HPDE6-E6E7 (cell line): ENCODE data around the gene CD58.
"Not testable (repeated sequence)": the region's sequence is repeated elsewhere in the genome, so short reads cannot be mapped to it uniquely, and the experiment has no call there.

Experiments
- DNase-seq: peaks from one replicate; pipeline ENCODE4 v3.0.0; 2011; ENCODE audit warnings: missing footprints; ENCODE audit errors: extremely low spot score

The CD58 gene

DNA sequence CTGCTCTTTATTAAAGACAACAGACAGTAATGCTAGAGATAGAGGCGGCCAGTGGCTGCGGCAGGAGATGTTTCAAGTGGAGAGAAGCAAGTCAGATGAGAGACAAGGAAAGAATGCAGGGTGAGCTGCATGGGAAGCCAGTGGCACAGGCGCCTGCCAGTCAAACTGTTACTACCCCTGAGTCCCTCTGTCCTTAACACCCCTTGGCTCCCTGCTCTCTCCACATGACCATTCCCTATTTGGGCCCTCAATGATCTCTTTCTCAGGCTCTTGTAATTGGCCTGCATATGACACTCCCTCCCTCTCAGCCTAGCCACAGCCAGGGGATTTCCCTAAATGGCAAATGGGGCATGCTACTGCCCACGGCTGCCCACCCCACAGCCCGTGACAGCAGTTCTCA lies 22.6 kb upstream of the CD58 start:
- not testable (repeated sequence) for DNase-seq

DNA sequence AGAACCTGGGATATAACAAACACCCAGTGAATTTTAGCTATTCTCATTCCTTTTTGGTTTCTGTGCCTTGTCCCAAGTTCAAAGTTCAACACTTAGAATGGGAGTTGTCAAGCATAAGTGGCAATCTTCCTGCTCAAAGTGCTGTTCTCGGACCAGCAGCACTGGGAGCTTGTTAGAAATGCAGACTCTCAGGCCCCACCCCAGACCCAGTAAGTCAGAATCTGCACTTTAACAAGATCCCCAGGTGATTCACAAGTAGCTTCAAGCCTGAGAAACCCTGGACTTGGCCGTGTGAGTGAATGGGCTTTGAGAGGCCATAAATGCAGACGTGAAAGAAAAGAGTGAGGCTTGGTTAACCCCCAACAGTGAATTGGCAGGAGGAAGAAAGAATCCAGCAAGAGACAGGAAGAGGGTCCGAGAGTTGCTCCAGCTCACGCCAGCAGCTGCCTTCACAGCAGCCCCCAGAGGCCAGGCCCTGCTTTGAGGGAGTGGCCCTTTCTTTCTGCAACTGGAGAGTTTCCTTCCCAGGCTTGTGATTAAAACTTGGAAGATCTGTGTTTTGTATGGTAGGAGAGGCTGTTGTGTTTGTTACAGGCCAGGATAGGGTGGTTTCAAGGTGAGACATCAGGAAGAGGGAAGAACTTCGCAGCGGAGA lies 21.3 kb upstream of the CD58 start:
- not testable (repeated sequence) for DNase-seq

DNA sequence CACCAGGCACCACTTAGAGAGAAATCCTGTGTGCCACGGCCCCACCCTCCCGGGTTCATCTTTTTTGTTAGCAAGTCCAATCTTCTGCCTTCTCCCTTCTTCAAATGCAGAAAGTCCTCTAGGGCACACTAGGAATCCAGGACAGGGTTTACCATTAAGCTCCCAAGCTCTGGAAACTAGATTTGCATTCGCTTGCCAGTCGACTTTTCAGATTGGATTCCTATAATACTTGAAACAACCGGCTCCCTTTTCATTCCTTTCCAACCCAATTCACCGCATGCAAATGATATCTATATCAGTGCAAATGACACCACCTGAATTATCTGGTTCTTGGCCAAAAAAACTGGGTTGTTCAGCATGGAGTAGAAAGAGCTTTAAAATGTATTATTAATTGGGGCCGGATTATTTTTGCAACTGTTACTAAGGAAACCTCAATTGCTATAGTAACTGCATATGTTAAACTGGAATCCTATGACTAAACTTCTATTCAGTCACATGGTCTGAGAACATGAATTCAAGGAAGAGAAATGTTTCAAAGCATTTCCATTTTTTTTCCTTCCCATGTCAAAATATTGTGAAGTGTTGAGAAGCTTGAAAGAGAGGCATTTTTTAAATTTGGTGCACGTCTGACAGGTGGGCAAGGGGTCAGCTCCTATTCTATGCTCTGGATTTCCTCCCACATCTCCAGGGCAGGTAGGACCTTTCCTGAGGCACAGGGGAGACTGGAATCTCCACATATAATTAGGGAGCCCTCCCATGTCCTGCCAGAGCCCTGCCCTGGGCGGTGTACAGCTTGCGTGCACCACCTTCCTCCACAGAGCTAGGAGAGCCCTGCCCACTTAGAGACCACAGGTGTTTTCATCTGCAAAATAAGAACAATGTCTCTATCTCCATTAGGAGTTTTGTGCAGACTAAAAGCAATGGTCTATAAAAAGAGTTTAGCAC lies 20.5 kb upstream of the CD58 start:
- DNase-seq = not testable (repeated sequence)

DNA sequence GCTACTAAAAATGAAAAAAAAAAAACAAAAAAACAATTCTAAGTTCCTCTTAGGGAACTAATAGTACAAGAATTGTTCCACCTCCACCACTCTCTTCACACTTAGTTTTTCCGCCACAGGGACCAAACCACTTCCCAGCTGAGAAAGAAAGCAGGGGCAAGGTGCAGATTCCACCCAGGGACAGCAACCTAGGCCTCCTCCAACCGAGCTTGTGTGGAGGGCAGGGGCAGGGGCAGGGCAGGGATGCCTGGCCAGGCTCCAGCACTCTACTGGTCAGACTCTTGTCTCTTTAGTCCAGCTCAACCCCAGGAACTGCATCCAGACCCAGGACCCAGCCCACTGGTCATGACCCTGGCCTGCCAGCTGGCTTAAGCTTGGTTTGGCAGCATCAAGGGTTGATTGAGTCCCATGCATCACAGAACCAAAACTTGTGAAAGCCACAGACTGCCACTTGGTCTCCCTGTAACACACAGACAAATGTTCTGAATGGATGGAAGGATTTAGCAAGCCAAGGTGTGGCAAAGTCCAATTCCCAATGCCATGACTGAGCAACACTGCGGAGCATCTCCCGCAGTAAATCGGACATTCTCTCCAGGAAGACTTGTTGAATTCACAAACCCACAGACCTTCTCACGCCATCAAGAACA lies 19.7 kb upstream of the CD58 start:
- DNase-seq = not testable (repeated sequence)

DNA sequence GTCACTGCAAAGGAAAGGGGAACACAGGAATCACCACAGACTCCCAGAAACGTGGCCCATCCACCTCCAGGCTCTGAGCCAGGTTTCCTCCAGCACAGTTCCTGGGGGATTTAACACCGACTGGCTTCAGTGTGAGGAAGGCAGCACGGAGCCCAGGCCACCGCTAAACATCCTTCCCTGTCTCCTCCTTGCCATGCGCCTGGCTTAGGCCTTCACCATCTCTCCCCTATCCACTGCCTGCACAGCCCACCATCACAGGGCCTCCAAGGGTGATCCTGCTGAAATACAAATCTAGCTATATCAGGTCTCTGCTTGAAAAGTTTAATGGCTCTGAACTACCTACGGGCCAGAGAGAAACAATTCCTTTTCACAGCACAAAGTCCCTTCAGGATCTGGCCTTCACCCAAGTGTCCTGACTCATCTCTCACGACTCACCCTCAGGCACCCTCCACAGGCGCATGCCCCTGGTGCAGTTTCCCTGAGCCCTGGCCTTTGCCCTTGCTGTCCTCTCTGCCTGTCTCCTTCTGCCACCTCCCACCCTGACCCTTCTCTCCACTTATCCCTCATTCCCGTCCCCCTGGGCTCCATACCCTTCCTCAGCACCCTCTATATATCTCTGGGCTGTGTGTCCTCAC lies 18.4 kb upstream of the CD58 start:
- not testable (repeated sequence) for DNase-seq

DNA sequence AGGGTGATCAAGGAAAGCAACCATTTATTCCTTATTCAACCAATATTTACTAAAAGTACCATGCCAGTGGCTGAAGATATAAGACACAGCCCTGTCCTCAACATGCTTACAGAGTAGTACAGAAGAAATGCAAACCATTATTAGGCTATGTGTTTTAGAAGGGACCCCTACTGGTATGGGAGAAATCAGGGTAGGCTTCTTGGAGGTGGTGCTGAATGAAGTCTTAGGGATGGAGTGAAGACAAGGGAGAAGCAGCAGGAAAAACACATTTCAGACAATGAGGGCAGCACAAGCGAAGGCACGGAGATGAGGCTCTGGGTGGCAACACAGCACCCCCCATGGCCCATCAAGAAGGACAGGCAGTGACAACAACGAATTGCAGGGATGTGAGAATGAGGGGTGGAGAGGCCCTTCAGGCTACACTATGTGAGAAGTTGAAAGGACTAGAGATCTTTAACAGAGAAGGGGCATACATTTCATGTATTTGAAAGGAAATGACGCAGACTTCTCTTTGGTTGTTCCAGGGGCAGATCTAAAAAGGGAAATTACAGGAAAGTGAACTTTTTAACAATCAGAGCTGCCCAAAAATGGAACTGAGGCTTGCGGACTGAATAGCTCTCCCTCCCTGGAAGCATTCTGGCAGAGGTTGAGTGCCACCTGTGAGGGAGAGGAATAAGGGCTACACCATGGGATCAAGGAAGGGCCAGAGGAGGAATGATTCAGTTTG lies 16.8 kb upstream of the CD58 start:
- no peak for DNase-seq

DNA sequence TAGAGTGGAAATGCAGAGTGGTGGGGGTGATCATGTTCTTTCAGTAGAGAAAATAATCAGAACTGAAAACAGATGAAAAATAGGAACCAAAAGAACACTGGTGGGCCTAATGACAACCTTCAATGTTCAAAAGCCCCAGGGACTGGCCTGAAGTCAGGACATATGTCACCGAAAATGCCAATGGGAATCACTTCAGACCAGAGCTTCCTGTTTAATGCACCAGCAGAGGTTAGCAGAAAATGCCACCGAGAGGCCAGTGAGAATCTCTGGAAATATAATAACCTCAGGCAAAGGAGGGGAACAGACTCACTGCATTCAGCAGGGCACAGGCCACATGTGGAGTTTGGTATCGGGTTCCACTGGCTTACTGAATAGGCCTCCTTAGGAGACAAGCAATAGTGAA lies 15.9 kb upstream of the CD58 start:
- DNase-seq = no peak

DNA sequence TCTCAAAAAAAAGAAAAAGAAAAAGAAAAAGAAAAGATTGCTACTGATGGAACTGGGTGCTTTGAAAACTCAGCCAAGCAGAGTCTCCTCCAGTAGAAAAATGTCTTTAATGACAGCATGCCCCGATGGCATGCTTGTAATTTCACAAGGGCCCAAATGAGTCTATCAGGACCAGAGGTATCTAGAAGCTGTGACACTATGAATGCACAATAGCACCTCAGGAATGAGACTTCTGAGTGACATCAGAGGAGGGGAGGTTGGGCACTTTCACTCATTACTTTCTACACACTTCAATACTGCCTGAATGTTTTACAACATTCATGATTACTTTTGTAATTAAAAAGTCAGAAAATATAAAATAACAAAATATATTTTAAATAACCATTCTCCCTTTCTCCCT lies 15.1 kb upstream of the CD58 start:
- no peak for DNase-seq

DNA sequence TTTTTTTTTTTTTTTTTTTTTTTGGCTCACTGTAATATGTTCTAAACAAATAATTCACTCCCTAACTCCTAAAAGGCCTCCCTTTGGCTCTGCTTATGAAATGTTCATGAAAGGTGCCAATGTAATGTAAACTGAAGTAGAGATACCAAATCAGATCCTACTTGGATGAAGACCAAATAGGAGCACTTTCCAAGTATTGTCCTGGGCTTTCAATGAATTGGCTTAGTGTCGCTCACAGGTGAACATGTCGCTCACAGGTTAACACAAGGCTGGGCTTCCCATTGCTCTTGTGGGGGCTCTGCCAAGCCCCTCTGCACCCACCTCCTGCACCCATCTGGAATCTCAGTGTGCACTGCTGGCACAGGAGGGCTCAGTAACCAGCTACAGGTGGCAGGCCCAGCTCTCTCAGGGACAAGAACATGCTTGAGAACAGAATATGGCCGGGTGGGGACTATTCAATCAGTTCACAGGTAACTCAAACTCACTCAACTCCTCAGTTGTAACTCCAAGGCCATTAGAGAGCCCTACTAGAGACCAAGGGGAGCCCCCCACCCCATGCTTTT lies 10.6 kb upstream of the CD58 start:
- DNase-seq = no peak

DNA sequence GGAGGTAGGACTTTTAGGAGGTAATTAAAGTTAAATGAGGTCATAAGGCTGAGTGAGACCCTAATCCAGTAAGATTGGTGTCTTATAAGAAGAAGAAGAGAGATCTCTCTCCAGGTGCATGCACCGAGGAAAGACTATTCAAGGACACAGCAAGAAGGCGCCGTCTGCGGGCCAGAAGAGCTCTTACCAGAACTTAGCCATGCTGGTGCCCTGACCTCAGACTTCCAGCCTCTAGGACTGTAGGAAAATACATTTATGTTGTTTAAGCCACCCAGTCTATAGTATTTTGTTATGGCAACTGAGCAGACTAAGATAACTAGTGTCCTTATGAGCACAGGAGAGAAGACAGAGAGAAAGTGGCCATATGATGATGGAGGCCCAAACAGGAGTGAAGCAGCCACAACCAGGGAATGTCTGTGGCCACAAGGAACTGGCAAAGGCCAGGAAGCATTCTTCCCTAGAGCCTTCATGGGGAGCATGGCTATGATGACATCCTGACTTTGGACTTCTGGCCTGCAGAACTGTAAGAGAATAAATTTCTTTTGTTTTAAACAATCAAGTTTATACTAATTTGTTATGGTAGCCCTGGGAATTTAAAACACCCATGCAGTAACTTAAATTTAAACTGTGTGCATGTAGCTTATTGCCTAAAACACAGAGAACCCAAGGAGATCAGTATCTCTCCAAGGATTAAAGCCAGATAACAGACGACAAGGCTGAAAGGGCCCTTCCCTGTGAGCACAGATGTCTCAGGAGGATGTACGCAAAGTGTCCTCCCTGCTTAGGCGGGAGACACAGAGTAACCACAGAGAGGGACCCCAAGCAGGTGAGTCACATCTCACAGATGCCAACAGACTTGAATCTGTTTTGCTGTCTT lies 9.9 kb upstream of the CD58 start:
- DNase-seq = no peak

DNA sequence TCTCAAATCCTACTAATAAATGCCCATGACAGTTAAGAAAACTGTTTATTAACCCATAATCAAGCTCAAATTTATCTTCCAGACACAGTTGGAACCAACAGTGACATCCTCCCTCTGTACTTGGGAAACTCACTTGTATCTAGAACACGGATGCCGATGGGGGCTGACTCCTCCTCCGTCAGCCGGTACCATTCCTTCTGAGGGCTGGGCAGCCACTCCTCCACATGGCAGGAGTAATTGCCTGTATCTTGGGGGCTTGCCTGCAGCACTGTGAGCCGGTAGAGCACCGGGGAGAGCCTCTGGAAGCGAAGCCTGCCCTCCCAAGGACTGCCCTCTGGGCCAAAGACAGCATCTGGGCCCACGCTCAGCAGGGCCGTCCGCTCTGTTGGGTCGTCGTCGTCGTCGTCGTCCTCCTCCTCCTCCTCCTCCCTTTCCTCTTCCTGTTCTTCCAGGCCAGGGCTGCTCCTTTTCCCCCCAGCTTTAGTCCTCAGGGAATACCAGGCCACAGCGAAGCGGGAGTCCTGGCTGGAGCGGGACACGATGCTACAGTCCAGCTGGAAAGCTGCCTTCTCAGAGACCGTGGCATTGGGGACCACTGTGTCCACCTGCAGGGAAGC lies 8.5 kb upstream of the CD58 start:
- no peak for DNase-seq

DNA sequence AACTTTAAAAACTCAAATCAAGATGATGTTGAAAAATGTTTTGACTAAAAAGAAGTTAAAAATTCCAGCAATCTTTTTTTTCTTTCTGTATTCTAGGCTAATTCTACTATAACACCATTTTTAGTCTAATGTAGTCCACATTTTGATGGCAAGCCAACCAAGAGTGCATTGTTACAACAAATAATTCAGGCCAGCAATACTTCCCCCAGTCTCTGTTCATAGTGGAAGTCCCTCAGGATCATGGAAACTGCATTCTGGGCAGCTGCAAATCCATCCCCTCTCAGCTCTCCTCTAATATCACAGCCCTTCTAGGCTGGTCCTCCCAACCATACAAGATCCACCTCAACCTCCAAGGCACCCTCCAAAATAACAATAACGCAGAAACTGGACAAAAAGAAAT lies 7.8 kb upstream of the CD58 start:
- no peak for DNase-seq

DNA sequence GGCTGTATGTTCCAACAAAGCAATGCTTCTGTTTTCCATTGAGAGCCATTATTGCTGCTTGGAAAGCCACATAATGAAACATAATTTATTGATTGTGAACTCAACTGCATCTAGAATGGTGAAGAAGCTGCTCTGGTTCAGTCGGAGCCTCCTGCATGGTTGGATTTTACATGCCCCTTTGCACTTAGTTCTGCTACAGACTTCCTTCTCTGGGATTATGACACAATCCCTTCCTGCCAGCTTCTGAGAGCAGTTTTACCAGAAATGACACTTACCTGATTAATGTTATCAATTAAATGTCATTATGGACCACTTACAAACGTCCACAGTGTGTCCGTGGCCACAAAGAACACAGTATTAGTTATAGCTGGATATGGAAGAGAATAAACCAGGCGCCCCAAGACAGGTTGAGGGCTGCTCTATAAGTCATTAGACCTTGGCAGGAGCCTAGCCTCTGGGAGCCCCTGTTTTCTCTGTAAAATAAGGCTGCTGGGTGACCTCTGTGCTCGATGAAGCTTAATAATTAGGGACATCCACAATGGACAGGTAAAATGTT lies 7.0 kb upstream of the CD58 start:
- DNase-seq = no peak

DNA sequence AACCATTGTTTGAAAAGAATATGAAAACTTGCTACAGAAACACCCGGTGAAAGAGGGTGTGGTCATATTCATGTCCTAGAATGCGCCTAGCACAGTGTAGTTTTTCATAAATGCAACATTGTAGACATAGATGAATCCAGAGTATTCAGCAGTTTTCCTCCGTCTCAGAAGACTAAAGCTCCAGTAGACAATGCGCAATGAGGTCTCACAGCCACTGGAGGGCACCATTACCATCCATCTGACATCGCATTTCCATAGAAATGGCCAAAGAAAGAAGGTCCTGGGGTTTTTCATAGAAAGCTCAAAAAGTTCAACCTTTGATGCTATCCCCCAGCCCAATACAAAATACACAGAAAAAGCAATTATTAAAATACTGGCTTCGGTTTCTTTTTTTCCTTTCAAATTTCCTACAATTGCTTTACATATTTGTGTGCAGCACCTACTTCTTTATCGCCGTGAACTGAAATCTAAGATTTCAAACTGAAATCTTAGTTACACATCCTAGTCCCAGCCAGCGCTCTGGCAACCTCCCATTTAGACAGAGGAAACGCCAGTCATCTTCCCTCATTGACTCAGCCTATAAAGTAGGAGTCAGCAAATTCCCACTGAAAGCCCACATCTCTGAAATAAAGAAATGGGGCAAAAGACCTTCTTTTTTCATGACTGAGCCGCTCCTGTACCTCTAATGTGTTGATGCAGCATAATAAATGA lies 3.9 kb upstream of the CD58 start:
- DNase-seq = peak; percentile 73

DNA sequence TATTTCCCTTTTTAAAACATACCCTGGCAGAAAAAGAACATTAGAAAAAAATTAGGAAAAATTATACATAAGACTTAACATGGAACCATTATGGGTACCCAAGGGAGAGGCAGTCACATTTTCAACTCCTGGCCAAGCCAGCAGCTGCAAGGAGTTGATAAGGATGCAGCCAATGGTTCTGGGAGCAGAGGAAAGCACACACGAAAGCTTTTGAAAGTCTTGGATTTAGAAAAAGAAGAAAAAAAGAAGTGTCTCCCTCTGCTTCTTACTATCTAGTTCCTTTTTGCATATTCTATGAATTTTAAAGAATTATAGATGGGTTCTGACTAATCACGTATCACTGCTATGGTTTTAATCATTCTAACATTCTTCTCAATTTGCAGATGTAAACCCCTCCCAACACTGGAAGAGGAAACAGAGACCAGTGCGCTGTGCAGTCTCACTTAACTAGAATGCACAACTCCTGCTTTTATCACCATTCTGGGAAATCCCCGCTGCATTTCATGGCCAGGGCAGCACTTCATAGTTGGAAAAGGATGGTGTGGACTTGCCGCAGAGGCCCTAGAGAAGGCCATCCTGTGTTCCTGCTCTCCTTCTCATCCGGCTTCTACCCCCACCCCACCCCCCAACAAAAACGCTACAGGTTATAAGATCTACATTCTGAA lies 2.7 kb upstream of the CD58 start:
- DNase-seq = no peak

DNA sequence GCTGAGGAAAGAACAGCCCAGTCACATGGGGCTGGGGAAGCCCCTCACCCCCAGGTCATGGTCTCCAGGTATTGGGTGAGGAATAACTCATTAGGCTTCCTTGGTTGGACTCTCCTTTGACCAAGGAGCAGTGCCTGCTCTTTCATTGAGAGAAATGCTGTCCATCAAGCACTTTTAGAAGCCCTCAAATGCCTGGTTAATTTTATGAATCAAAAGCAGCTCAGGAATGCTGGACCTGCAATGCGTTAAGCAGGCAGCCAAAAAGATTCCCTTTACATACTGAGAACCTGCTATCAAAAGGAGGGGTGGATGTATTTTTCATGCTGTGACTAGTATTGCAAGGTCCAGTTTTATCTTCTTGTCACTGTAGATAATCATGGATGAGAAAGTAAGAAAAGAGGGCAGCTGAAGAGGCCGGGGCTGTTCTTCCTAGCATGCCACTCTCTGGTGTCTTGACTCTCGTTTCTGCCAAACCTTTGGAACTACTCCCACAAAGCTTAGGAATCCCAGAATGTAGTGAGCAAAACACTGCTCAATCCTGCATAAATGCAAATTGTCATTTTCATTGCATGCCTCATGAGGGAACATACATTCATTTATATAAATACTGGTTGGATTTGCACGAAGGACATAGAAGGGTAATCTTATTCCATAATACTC lies 2.1 kb upstream of the CD58 start:
- DNase-seq = no peak

DNA sequence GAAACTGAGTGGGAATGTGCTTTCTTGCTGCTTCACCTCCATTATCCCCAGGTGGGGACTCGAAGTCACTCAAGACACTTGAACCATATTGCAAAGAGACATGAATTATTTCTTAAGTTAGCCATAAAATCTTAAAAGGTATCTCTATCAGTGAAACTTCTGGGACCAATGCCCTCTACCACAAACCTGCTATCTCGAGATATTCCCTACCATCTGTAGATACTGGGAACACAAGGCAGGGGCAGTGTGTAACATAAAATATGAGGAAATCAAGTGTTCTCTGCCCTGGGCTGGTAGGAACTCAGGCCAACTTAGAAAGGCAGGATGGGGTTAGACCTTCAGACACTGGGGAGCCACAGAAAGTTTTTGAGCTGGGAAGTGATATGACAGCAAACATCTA lies 1.3 kb upstream of the CD58 start:
- no peak for DNase-seq
